NB4 (cell line): ENCODE results near the gene ARHGAP25.

Experiments
- MAX ChIP-seq: IDR thresholded peaks from 2 replicates; pipeline ENCODE4 v1.6.1; 2011; ENCODE audit warnings: low read depth, low read length
- TF ChIP-seq, protein P1 (sequence below): IDR thresholded peaks from one replicate; pipeline ENCODE4 v1.5.1; 2012; ENCODE audit warnings: low read depth, low read length

DNA sequence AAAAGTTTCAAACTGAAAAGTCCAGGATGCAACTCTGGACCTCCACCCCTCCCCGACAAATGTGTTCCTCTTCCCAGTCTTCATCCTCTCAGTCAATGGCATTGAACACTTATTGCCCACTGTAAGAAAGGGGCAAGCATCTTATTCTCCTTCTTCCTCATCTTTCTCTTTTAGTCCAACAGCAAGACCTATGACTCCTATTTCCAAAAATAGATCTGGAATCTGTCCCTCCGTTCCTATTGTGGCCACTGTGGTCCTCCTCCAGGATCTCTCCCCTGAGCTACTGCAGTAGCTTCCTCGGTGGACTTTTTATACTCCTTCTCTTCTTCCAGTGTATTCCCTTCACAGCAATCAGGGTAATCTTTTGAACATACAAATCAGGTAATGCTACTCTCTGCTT is 28.0 kb upstream of the ARHGAP25 start:
- no peak for TF ChIP-seq MAX
- TF ChIP-seq, protein P1, sequence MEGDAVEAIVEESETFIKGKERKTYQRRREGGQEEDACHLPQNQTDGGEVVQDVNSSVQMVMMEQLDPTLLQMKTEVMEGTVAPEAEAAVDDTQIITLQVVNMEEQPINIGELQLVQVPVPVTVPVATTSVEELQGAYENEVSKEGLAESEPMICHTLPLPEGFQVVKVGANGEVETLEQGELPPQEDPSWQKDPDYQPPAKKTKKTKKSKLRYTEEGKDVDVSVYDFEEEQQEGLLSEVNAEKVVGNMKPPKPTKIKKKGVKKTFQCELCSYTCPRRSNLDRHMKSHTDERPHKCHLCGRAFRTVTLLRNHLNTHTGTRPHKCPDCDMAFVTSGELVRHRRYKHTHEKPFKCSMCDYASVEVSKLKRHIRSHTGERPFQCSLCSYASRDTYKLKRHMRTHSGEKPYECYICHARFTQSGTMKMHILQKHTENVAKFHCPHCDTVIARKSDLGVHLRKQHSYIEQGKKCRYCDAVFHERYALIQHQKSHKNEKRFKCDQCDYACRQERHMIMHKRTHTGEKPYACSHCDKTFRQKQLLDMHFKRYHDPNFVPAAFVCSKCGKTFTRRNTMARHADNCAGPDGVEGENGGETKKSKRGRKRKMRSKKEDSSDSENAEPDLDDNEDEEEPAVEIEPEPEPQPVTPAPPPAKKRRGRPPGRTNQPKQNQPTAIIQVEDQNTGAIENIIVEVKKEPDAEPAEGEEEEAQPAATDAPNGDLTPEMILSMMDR, result no peak
